ENCODE results near the gene CLEC1B.
"Not testable (repeated sequence)": the region's sequence is repeated elsewhere in the genome, so short reads cannot be mapped to it uniquely, and the experiment has no call there.

The CLEC1B gene

DNA sequence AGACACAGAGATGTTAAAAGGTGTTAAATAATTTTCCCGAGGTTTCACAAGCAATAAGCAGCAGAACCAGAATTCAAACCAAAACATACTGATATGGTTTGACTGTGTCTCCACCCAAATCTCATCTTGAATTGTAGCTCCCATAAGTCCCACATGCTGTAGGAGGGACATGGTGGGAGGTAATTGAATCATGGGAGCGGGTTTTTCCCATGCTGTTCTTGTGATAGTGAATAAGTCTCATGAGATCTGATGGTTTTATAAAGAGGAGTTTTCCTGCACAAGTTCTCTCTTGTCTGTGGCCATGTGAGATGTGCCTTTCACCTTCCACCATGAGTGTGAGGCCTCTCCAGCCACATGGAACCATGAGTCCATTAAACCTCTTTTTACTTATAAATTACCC, 24.2 kb downstream of the CLEC1B start:
- not testable (repeated sequence) for DNase-seq (ENCODE audit: low read depth in 3 of 3)

DNA sequence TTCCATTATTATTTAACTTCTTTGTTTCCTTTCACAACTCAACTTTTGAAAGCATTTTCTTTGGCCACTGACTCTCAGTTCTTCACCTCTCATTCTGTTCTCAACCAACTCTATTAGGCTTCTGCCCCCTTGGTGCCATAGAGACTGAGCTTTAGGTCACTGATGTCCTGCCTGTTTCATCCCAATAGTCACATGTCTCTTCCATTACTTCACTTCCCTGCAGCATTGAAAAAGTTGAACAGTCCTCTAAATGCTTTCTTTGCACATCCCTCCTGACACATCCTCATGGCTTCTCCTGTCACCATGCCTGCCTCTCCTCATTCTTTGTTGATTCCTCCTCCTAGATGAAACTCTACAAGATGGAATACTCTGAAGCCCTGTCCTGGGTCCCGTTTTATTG, 25.0 kb downstream of the CLEC1B start:
- no peak for DNase-seq (ENCODE audit: low read depth in 3 of 3)

DNA sequence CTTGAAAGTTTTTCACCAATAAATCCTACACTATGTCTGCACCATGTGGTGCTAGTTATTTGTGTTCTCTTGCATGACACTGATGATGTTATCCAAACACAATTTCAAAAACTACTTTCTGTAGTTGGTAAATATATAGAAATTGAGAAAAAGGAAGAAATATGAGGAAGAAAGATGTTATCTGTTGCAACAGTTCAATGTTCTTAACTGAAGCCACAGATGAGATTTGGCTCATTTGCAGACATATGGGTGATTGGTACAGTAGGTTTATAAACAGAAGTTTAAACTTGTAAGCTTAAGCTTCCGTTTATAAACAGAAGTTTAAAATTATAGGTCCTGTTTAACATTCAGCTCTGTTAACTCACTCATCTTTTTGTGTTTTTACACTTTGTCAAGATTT, 27.7 kb downstream of the CLEC1B start, which contains the start of gene CLEC12A:
CLEC12A (plus strand) TSS at position 229 of the 400 bp plus-strand sequence. CDS start 188 bp downstream, outside the sequence.
- no peak for DNase-seq (ENCODE audit: low read depth in 3 of 3)

DNA sequence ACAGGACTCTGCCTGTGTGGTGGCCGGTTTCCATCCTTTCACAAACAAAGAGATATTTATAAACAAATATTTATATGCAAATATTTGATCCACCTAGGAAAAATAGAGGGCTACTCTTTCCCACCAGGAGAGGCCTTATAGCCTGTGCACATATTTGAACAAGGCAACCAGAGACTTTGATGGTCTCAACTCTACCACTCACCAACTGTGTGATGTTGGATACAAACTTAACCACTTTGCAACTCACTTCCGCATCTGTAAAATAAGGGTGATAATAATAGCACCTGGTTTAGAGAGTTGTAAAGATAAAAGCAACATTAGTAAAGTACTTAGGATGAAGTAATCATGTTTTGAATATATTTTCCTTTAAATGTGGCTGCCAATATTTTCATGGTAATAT, 29.2 kb downstream of the CLEC1B start:
- DNase-seq (ENCODE audit: low read depth in 3 of 3) = no peak

DNA sequence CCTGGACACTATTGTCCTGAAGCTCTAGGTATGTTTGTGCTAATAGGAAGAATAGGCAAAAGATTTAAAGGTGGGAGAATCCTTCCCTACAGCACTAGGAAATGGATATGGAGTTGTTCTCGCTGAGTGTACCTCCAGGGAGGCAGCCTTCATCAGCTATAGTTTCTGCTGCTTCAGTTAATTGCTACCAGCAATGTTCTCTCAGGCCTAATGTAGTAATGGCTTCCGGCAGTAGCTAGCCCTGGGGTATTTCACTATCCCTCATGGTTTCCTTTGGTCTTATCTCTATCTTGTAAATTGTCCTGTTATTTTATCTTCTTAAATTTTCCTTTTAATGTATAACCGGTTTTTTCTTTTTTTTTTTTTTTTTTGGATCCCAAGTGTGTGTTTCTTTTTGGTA, 37.0 kb downstream of the CLEC1B start:
- DNase-seq (ENCODE audit: low read depth in 3 of 3) = no peak

DNA sequence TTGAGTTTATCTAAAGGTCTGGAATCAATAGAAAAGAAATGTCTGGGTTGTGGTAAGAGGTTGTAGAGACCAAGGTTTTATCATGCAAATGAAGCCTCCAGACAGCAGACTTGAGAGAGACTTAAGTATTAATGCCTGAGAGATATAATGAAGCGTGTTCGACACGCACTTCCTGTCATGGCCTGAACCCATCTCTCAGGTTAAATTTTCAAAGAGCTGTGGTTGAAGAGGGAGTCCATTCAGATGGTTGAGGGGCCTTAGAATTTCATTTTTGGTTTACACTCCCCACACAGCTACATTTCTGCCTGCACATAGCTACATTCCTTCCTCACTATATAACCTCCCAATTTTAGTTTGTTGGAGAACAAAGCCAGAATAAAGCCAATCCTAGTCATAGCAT, 37.8 kb downstream of the CLEC1B start:
- no peak for DNase-seq (ENCODE audit: low read depth in 3 of 3)

DNA sequence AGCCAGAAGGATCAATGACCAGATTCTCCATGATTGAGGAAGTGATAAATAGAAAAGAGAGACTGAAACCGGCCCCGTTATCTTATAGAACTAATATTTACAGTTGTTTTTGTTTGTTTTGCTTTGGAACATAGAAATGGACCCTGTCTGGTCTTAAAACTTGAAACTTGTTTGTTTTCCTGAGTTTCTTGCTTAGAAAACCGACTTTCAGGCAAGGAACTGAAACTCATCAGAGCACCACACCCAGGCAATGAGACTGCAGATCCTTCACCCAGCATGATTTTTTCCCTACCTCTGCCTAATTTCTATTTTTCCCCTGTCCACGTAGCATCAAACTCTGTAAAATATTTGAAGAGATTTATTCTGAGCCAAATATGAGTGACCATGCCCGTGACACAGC, 38.3 kb downstream of the CLEC1B start:
- DNase-seq (ENCODE audit: low read depth in 3 of 3) = no peak

DNA sequence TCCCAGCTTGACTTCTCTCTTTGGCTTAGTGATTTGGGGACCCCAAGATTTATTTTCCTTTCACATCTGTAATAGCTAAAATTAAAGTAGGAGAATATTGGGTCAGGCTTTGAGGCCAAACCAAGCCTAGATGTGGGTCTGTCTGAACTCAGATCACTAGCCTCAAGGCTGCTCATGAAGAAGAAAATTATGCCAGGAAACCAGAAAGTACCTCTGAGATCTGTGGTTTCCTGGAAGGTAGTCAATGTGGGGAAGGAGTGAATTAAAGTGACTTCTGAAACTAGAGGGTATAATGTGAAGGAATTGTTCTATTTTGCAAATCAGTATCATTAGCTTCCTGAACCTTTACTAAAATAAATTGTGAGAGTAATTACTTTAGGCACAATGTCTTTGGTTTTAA, 41.1 kb downstream of the CLEC1B start:
- no peak for DNase-seq (ENCODE audit: low read depth in 3 of 3)

DNA sequence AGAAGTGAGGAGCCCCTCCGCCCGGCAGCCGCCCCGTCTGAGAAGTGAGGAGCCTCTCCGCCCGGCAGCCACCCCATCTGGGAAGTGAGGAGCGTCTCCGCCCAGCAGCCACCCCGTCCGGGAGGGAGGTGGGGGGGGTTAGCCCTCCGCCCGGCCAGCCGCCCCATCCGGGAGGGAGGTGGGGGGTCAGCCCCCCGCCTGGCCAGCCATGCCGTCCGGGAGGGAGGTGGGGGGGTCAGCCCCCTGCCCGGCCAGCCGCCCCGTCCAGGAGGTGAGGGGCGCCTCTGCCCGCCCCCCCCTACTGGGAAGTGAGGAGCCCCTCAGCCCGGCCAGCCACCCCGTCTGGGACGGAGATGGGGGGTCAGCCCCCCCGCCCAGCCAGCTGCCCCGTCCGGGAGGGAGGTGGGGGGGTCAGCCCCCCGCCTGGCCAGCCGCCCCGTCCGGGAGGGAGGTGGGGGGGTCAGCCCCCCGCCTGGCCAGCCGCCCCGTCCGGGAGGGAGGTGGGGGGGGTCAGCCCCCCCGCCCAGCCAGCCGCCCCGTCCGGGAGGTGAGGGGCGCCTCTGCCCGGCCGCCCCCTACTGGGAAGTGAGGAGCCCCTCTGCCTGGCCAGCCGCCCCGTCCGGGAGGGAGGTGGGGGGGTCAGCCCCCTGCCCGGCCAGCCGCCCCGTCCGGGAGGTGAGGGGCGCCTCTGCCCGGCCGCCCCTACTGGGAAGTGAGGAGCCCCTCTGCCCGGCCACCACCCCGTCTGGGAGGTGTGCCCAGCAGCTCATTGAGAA, 45.8 kb downstream of the CLEC1B start:
- DNase-seq (ENCODE audit: low read depth in 3 of 3) = not testable (repeated sequence)

DNA sequence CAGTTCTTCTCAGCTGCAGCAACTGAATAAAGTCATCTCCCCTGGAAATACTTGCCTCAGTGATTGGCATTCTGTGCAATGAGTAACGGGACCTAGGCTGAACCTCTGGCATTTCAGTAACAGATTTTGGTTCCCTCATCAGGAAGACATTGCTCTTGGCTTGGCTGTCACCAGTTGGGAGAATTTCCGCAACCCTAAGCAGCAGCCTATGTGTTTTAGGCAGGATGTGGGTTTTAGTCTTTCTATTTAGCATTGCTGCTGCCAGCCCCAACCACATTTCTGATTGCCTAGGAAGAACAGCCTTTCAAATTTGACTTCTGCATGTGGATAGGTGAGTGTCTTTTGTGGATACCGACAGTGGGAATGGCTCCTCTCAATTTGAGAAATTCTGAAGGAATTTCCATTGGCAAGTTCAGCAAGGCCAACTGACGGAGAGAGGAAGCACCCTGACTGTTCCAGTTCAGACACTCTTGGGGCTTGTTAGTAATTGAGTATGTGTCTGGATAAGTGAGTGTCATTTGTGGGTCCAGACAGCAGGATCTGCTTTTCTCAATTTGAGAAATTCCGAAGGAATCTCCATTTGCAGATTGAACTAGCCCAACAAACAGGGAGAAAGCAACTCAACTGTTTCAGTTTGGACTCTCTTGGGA, 47.8 kb downstream of the CLEC1B start:
- DNase-seq (ENCODE audit: low read depth in 3 of 3) = no peak

DNA sequence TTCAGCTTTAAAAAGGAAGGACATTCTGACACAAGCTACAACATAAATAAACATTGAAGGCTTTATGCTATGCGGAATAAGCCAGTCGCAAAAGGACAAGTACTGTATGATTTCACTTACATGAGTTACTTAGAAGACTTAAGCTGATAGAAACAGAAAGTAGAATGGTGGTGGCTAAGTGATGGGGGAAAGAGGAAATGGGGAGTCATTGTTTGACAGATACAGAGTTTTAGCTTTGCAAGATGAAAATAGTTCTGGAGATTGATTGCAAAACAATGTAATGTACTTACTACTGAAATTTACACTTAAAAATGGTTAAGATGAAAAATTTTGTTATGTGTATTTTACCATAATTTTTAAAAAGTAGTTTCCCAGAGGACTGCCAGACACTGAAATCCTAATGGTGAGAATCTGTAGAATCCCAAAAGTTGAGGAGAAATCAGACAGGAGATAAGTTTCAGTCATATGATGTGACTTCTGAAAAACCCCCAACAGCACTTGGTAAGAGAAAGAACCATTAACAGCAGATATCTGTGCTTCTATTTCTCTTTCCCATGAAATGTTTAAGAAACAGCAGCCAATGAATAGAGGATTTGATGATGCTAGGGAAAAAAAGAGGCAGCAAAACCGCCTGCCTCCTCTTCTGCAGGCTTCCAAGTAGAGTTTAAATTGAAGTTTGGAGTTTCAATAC, 50.2 kb downstream of the CLEC1B start:
- no peak for DNase-seq (ENCODE audit: low read depth in 3 of 3)

DNA sequence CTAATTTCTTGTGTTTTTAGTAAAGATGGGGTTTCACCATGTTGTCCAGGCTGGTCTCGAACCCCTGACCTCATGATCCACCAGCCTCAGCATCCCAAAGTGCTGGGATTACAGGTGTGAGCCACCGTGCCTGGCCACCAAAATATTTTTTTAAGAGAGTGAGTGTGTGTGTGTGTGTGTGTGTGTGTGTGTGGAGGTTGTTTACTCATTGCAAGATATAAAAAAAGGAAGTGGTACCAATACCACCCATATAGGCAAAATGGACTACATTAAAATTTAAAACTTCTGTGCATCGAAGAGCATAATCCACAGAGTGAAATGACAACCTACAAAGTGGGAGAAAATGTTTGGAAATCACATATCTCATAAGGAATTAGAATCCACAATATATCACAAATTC, 51.2 kb downstream of the CLEC1B start:
- no peak for DNase-seq (ENCODE audit: low read depth in 3 of 3)

DNA sequence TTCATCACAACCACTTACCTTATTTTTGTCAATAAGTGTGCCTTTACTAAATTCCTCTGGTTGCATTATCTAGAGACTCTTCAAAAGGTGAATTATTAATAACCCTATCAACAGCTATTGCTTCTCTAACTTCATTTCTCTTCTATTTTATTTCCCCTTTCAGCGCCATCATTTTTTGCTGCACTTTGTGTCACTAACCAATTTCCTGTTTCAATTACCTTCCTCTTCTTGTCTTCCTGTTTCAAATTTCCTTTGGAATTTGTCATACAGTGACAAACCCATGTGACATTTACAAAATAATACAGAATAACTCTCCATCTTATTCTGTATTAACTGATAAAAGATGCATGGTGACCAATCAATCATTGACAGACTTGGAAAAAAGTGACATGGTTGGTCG, 54.5 kb downstream of the CLEC1B start:
- no peak for DNase-seq (ENCODE audit: low read depth in 3 of 3)

DNA sequence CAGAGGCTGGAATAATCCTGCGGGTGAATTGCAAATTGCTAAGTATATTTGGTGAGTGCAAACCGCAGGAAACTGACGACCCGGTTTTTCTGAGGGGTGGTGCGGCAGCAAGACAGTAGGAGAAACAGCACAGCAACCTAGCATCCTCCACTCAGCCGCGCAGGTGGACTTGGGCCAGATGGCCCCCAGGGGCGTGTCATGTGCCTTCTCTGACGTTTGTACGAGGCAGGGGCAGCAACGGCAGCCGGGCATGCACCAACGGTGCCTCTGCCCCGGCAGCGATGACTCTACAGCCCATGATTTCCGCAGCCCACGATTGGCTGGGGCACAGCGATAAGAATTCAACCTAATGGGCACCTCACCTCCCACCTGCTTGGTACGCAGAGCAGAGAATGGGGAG, 55.7 kb downstream of the CLEC1B start:
- DNase-seq (ENCODE audit: low read depth in 3 of 3) = no peak
